ENCODE results near the gene LRMDA.
"Not testable (repeated sequence)": the region's sequence is repeated elsewhere in the genome, so short reads cannot be mapped to it uniquely, and the experiment has no call there.

LRMDA gene

GRCh38 chr10:75611172-75611992 is 180.0 kb downstream of the LRMDA start:
- no peak for DNase-seq (ENCODE audit: low read depth in 2 of 2)

- no peak for DNase-seq (ENCODE audit: low read depth in 2 of 2)
Observed at GRCh38 chr10:75611993-75612372, 180.6 kb downstream of the LRMDA start.

- DNase-seq (ENCODE audit: low read depth in 2 of 2), result no peak
Observed at GRCh38 chr10:75612904-75613684, 181.7 kb downstream of the LRMDA start.

DNA sequence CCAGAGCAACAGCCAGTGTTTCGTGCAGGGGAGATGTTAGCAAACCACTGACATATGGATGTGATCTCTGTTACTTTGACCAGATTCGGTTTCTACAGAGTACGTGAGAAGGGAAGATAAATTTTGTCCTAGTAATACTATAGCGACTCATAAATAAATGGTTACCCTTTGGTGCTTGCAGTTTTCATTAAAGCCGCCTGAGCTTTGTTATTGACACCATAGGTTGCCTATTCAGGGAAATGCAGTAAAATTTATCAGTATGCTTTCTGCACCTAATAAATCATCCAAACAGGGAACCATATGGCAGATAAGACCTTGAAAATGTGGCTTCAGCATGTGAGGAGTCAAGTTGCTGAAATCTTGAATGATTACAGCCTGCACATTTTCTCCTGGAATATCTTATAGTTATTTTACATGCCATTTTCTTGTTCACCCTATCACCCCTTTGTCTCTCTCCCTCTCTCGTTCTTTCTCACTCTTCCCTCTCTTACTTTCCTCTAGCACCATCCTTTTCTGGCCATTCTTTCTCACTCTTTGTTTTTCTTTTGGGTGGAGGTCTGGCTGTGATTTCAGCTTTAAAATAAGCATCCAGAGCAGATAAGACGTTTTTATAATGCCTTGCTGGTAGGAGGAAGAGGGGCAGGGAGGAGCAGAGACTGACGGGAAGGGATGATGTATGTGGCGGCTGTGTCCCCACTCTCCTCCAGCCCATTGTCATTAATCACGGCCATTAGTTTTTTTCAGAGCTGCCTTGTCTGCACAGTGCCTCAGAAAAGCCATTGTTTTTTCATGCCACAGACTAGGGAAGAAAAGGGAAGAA is 182.5 kb downstream of the LRMDA start:
- DNase-seq (ENCODE audit: low read depth in 2 of 2), result no peak

DNA sequence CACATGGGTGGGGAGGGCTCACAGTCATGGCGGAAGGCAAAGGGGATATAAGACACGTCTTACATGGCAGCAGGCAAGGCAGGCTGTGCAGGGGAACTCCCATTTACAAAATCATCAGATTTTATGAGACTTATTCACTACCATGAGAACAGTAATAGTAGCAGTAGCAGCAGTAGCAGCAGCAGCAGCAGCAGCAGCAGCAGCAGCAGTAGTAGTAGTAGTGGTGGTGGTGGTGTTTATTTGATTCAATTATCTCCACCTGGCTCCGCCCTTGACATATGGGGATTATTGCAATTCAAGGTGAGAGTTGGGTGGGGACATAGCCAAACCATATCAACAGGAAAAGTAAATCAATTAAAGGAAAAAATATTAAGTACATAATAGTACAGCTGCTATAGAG is 184.7 kb downstream of the LRMDA start:
- no peak for DNase-seq (ENCODE audit: low read depth in 2 of 2)

DNA sequence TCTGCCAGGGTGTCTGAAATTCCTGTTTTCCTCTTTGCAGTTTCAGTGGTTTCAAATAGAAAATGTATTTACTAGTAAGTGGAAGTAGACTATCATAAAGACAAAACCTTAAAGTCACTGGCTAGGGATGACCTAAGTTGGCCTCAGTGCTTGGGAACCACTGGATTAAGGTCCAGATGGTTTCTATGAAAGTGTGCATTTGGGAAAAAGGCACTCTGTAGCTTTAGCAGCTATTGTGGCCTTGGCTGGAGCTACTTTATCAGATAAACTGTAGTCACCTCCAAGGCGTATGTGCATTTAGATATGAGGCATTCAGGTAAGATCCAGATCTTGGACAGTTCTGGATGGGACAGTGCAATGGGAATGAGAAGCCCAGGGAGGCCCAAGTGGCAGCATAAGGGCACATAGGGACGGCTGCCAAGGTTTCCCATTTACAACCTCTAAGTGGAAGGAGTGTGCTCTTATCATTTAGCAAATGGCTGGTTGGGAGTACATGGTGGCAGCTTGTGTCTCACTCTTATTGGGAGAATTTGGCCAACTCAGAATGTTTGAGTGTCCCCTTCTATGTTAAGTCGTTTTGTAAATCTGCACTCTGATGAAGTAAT is 185.6 kb downstream of the LRMDA start:
- DNase-seq (ENCODE audit: low read depth in 2 of 2), result no peak

GRCh38 chr10:75617485-75618155 is 186.2 kb downstream of the LRMDA start:
- DNase-seq (ENCODE audit: low read depth in 2 of 2), result no peak

DNA sequence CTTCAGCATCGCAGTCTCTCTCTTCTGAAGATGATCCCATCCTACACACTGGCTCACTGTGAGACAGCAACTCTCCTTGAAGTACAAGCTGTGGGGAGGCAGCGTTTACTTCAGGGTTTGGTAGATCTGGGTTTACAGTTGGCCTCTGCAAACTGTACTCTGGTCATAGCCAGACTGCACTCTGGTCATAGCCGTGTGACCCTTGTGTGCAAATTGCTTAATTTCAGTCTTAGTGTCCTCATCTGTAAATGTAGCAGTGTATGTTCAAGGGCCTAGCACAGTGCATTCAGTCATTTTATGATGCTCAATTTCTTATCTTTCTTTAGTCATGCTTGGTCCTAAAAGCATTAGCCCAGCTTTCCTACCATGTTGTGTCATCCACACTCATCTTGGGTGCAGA is 188.2 kb downstream of the LRMDA start:
- DNase-seq (ENCODE audit: low read depth in 2 of 2), result no peak

- DNase-seq (ENCODE audit: low read depth in 2 of 2), result no peak
Observed at GRCh38 chr10:75620356-75620755, 188.9 kb downstream of the LRMDA start.

GRCh38 chr10:75621003-75621402 is 189.6 kb downstream of the LRMDA start:
- DNase-seq (ENCODE audit: low read depth in 2 of 2), result not testable (repeated sequence)

DNA sequence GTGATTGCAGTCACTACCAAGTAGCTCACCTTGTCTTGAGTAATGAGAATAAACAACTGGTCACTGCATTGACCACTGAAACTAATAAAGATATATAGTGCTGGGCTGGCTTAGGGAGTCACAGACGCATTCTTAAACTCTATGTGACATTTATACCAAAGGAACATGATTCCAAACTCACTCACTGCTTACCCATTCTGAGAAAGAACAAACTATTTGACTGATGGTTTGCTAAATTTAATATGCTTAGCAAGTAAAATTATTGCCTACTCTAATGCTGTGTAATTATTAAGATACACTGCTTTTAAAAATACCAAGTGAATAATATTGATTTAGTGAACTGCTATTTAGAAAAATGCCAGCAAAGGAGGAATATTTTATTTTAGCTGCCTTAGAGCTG is 191.1 kb downstream of the LRMDA start:
- no peak for DNase-seq (ENCODE audit: low read depth in 2 of 2)

- no peak for DNase-seq (ENCODE audit: low read depth in 2 of 2)
Observed at GRCh38 chr10:75623310-75624093, 192.1 kb downstream of the LRMDA start.

- no peak for DNase-seq (ENCODE audit: low read depth in 2 of 2)
Observed at GRCh38 chr10:75624638-75625037, 193.2 kb downstream of the LRMDA start.

DNA sequence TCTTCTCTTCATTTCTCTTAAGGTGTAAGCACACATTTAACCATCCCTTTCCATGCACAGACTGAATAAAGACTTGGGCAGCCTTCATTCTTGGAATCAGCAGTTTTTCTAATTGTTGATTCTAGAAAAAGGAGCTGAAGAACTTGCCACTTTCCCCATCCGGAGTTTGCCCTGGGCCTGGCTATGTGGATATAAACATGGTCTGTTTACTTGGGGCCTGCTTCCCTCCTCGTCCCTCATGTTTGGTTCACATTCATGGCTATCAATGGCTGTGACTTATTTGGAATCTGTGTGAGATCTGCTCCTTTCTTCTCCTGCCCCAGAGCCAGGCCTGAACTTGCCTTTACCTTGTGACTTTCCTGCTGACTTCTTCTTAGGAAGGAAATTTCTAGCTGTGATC is 199.3 kb downstream of the LRMDA start:
- no peak for DNase-seq (ENCODE audit: low read depth in 2 of 2)

- DNase-seq (ENCODE audit: low read depth in 2 of 2), result no peak
Observed at GRCh38 chr10:75632805-75633462, 201.5 kb downstream of the LRMDA start.

DNA sequence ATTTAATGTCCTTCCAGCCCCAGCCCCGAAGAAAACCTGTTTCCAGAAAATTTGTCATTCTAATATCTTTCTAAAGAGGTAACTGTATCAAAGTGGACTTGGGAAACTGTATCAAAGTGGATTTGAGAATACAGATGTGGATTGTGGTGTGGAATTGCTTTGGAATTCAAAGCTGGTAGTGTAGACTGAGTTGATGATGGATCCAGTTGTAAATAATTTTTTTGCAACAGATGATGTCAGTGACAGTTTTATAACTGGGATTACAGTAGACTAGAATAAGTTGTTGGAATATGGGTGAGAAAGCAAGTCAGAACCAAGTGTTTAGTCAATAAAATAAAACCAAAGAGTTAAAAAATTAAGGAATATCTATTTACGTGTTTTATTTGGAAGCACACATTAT is 202.1 kb downstream of the LRMDA start:
- DNase-seq (ENCODE audit: low read depth in 2 of 2), result no peak

- no peak for DNase-seq (ENCODE audit: low read depth in 2 of 2)
Observed at GRCh38 chr10:75634947-75635346, 203.5 kb downstream of the LRMDA start.

GRCh38 chr10:75638752-75639151 is 207.3 kb downstream of the LRMDA start:
- DNase-seq (ENCODE audit: low read depth in 2 of 2), result no peak

- DNase-seq (ENCODE audit: low read depth in 2 of 2), result no peak
Observed at GRCh38 chr10:75639736-75640135, 208.3 kb downstream of the LRMDA start.

- DNase-seq (ENCODE audit: low read depth in 2 of 2), result no peak
Observed at GRCh38 chr10:75640381-75640780, 209.0 kb downstream of the LRMDA start.

Measured in stimulated activated CD8-positive, alpha-beta memory T cell treated with anti-CD3 and anti-CD28 coated beads, Interleukin-15, amount 100 ng/mL, for 48 hours (primary cell).